ENCODE data around the gene PPFIA4. TPM values are rescaled to one million over a fixed set of nuclear protein-coding genes. Genes with fewer than 3 reads are reported as not detected.
"Not testable (repeated sequence)": the region's sequence is repeated elsewhere in the genome, so short reads cannot be mapped to it uniquely, and the experiment has no call there.

PPFIA4 gene
- 0.71 and 4.9 TPM in 2 replicates for total RNA-seq (ENCODE audit: low replicate concordance)
- long read RNA-seq = 0 reads

DNA sequence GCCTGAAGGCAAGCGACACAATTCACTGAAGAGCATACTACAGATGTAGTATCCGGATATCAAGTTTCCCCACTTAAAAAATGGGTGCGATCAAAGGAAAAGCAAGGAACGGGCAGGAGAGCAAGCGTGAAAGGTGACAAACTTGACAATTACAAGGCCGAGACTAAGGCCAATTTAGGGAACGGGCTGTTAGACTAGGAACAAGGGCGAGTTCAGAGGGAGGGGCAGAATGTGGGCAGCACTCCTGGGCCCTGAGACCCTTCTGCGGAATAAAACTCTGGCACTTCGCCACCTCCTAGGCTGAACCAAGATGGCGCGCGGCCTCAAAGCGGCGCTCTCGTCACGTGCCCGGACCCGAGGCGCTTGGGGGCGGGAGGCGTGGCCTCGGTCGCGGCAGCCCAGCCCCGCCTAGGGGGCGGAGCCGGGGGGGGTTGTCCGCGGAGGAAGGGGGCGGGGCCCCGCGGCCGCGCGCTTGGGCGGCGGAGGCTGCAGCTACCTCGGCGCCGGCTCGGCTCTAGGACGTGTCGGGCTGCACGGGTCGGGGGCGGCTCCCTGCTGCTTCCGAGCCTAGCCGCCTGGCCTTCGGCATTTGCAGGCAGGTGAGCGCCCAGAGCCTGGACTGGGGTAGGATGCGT, at the start of gene PPFIA4:
TSS of gene PPFIA4 (plus strand) at position 461 of the 635 bp plus-strand sequence. CDS start 12,518 bp downstream, outside the sequence.
- Mint-ChIP-seq H3K27me3 (peaks cover 42% of the 10 kb centered on the region), H3K4me1 (ENCODE audit: unreplicated experiment) (peaks cover 10% of the 10 kb centered on the region), H3K27ac (peak within 1 kb of the TSS; percentile 68), H3K36me3 (peaks cover 12% of the 10 kb centered on the region), H3K9me3 (no peaks in the 10 kb centered on the region), H3K4me3 (peak within 1 kb of the TSS; percentile 82)
- peak; percentile 94 for DNase-seq (ENCODE audit: extremely low spot score, unreplicated experiment)
- TF ChIP-seq, protein P1, sequence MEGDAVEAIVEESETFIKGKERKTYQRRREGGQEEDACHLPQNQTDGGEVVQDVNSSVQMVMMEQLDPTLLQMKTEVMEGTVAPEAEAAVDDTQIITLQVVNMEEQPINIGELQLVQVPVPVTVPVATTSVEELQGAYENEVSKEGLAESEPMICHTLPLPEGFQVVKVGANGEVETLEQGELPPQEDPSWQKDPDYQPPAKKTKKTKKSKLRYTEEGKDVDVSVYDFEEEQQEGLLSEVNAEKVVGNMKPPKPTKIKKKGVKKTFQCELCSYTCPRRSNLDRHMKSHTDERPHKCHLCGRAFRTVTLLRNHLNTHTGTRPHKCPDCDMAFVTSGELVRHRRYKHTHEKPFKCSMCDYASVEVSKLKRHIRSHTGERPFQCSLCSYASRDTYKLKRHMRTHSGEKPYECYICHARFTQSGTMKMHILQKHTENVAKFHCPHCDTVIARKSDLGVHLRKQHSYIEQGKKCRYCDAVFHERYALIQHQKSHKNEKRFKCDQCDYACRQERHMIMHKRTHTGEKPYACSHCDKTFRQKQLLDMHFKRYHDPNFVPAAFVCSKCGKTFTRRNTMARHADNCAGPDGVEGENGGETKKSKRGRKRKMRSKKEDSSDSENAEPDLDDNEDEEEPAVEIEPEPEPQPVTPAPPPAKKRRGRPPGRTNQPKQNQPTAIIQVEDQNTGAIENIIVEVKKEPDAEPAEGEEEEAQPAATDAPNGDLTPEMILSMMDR (conservative IDR thresholded peaks at IDR 0.05) = no peak

DNA sequence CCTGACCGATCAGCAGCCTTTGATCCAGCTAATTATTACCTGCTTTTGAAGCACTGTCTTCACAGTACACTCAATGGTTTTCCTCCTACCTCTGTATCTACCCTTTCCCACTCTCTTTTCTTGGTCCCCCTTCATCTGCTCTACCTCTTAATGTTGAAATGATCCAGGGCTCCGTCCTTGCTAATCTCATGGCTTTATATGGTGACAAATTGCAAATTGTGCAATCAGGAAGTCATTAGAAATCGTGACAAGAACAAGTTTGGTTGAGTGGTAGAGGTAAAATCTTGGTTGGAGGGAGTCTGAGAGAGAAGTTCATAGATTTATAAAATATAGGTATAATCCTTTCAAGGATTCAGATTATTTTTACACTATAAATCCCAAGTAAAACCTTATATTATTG, 49.7 kb upstream of the PPFIA4 start:
- H3K36me3 Mint-ChIP-seq = no peaks in the 10 kb centered on the region
- no peak overlapping the region for H3K4me3 Mint-ChIP-seq
- DNase-seq (ENCODE audit: extremely low spot score, unreplicated experiment) = no peak
- no peaks in the 10 kb centered on the region for H3K4me1 Mint-ChIP-seq (ENCODE audit: unreplicated experiment)
- TF ChIP-seq, protein P1 (conservative IDR thresholded peaks at IDR 0.05) = no peak
- H3K9me3 Mint-ChIP-seq = no peaks in the 10 kb centered on the region
- peaks cover 66% of the 10 kb centered on the region for H3K27me3 Mint-ChIP-seq
- no peak overlapping the region for H3K27ac Mint-ChIP-seq

DNA sequence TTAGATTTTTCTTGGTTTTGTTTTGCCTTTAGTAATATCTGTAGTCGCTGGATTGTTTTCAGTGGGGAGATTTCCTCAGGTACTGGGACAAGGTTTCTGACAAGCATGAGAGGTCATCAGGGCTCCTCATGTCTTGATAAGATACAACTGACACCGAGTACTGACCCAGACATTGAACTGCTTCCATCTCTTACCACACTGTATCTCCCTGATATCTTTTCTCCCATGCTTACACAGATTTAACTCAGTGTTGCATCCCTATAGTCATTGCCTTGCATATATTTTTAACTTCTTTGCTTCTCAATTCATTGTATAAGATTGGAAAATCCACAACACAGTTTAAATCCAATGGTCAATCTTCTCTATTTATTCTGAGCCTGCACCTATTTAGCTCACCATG, 46.8 kb upstream of the PPFIA4 start:
- H3K4me3 Mint-ChIP-seq = no peak overlapping the region
- TF ChIP-seq, protein P1 (conservative IDR thresholded peaks at IDR 0.05) = no peak
- H3K36me3 Mint-ChIP-seq = no peaks in the 10 kb centered on the region
- H3K27me3 Mint-ChIP-seq = peaks cover 50% of the 10 kb centered on the region
- no peak overlapping the region for H3K27ac Mint-ChIP-seq
- H3K9me3 Mint-ChIP-seq = no peaks in the 10 kb centered on the region
- DNase-seq (ENCODE audit: extremely low spot score, unreplicated experiment) = no peak
- no peaks in the 10 kb centered on the region for H3K4me1 Mint-ChIP-seq (ENCODE audit: unreplicated experiment)

DNA sequence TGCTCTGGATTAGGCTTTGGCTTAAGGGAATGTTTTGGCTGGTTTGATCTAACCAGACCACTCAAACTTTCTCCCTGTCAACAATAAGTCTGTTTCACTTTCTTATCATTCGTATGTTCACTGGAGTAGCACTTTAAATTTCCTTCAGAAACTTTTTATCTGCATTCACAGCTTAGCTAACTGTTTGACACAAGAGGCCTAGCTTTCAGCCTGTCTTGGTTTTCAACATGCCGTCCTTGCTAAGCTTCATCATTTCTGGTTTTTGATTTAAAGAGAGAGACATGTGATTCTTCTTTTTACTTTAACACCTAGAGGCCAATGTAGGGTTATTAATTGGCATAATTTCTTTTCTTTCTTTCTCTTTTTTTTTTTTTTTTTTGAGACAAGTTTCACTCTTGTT, 44.4 kb upstream of the PPFIA4 start:
- TF ChIP-seq, protein P1 (conservative IDR thresholded peaks at IDR 0.05) = no peak
- Mint-ChIP-seq H3K9me3 (no peaks in the 10 kb centered on the region), H3K36me3 (no peaks in the 10 kb centered on the region), H3K27ac (no peak overlapping the region), H3K27me3 (peaks cover 47% of the 10 kb centered on the region), H3K4me3 (no peak overlapping the region), H3K4me1 (ENCODE audit: unreplicated experiment) (no peaks in the 10 kb centered on the region)
- no peak for DNase-seq (ENCODE audit: extremely low spot score, unreplicated experiment)

DNA sequence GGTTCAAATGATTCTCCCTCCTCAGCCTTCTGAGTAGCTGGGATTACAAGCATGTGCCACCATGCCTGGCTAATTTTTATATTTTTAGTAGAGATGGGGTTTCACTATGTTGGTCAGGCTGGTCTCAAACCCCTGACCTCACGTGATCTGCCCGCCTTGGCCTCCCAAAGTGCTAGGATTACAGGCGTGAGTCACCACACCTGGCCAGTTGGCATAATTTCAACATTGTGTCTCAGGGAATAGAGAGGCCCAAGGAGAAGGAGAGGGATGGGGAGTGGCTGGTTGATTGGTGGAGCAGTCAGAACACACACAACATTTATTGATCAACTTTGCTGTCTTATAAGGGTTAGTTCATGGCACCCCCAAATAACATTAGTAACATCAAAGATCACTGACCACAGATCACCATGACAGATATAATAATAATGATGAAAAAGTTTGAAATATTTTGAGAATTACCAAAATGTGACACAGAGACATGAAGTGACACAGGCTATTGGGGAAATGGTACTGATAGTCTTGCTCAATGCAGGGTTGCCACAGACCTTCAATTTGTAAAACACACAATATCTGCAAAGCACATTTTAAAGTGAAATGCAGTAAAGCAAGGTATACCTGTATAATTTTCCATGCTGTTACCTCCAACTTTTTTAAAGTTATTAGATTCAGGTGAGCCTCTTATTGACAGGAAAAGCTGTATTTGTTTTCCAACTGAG, 43.4 kb upstream of the PPFIA4 start:
- Mint-ChIP-seq H3K4me3 (no peak overlapping the region), H3K4me1 (ENCODE audit: unreplicated experiment) (no peaks in the 10 kb centered on the region), H3K9me3 (no peaks in the 10 kb centered on the region), H3K36me3 (no peaks in the 10 kb centered on the region), H3K27me3 (peaks cover 44% of the 10 kb centered on the region), H3K27ac (no peak overlapping the region)
- no peak for DNase-seq (ENCODE audit: extremely low spot score, unreplicated experiment)
- TF ChIP-seq, protein P1 (conservative IDR thresholded peaks at IDR 0.05) = no peak

DNA sequence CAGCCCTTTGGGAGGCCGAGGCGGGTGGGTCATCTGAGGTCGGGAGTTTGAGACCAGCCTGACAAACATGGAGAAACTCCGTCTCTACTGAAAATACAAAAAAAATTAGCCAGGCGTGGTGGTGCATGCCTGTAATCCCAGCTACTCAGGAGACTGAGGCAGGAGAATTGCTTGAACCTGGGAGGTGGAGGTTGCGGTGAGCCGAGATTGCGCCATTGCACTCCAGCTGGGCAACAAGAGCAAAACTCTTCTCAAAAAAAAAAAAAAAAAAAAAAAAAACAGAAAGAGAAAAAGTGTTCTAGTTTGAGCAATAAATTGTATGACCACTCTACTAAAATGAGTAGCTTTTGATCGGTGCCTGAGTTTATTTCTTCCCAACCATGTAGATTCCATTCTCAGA, 40.2 kb upstream of the PPFIA4 start:
- peaks cover 44% of the 10 kb centered on the region for H3K27me3 Mint-ChIP-seq
- H3K36me3 Mint-ChIP-seq; H3K4me1 Mint-ChIP-seq (ENCODE audit: unreplicated experiment): not testable (repeated sequence)

More for the DNA sequence above, 40.2 kb upstream of the PPFIA4 start:
- H3K9me3 Mint-ChIP-seq; H3K27ac Mint-ChIP-seq; H3K4me3 Mint-ChIP-seq; DNase-seq (ENCODE audit: extremely low spot score, unreplicated experiment): not testable (repeated sequence)
